HepG2 (cell line): ENCODE measurements around the gene LCE3B. TPM values are rescaled to one million over a fixed set of nuclear protein-coding genes. Genes with fewer than 3 reads are reported as not detected.

Source experiments
- ATAC-seq: fragments of 200-7000 bp; cut with Tn5 transposase; 3 replicates; pipeline ENCODE4 v1.9.1; 2020; ENCODE audit warnings: mild to moderate bottlenecking, moderate library complexity
- Bru-seq: library from RNA; stranded (reverse); fragments of 400-500 nt; gene quantifications from one replicate; lab custom pipeline; 2021; lab: Mats Ljungman, UMichigan
- BruChase-seq, 2 experiments: library from RNA; stranded (reverse); fragments of 400-500 nt; gene quantifications; one replicate each; lab custom pipeline; 2021; lab: Mats Ljungman, UMichigan
- BruUV-seq: library from RNA; stranded (reverse); fragments of 400-500 nt; replicated peaks from 2 replicates; lab custom pipeline; 2021; lab: Mats Ljungman, UMichigan
- CTCF ChIA-PET: fragments of 300-600 bp; formaldehyde crosslinking; extraction: SDS; loops from one replicate; lab custom pipeline; 2021; ENCODE audit warnings: low total read pairs, inconsistent platforms, low intra/inter-chr PET ratio; lab: Yijun Ruan, JAX
- POLR2A ChIA-PET: fragments of 350-600 bp; sonication (Branson Sonifier 250); formaldehyde crosslinking; loops from one replicate; lab custom pipeline; 2020; ENCODE audit warnings: antibody characterized with exemption, inconsistent platforms; lab: Yijun Ruan, JAX
- DNase-seq: peaks from one replicate; pipeline ENCODE4 v3.0.0-alpha.2; 2015; ENCODE audit warnings: low spot score
- FAIRE-seq: peaks from 3 replicates; lab custom pipeline; 2011; peaks lifted over from hg19 to GRCh38; lab: Jason Lieb, UNC
- H2AFZ ChIP-seq: one replicate; pipeline ENCODE4 v1.6.1; 2011; ENCODE audit warnings: low read length, inconsistent platforms
- H3K27ac ChIP-seq: fragments of 300-600 bp; 3 replicates; pipeline ENCODE4 v1.8.0; 2011; ENCODE audit warnings: mixed run types, mild to moderate bottlenecking, mixed read lengths, low read length, inconsistent platforms; ENCODE audit not compliant: insufficient read depth; ENCODE audit errors: extremely low read length
- H3K27me3 ChIP-seq, 2 experiments: fragments of 200-600 bp in 1 of 2; 2 replicates in 1 of 2; 3 replicates in 1 of 2; pipeline versions ENCODE4 v1.6.0 to v1.8.0; 2011; ENCODE audit warnings: low read length in 2 of 2, mild to moderate bottlenecking in 2 of 2, moderate library complexity in 2 of 2, inconsistent platforms in 1 of 2; ENCODE audit not compliant: insufficient read depth in 2 of 2, control insufficient read depth in 1 of 2
- H3K36me3 ChIP-seq, 2 experiments: fragments of 200-600 bp in 1 of 2; replicated peaks in 1 of 2; 2 replicates in 1 of 2; 3 replicates in 1 of 2; pipeline versions ENCODE4 v1.5.1 to v1.8.0; 2011; ENCODE audit warnings: low read length in 2 of 2, inconsistent platforms in 1 of 2; ENCODE audit not compliant: insufficient read depth in 2 of 2, control insufficient read depth in 1 of 2
- H3K4me1 ChIP-seq: 2 replicates; pipeline ENCODE4 v1.5.1; 2012; ENCODE audit warnings: low read length, inconsistent platforms; ENCODE audit not compliant: insufficient read depth
- H3K4me2 ChIP-seq: 2 replicates; pipeline ENCODE4 v1.6.0; 2011; ENCODE audit warnings: low read depth, low read length, inconsistent platforms
- H3K4me3 ChIP-seq, 3 experiments: fragments of 200-600 bp in 1 of 3; sonication (generic), shearing (Covaris generic) in 1 of 3; replicated peaks in 1 of 3; 2 replicates each; pipeline ENCODE4 v1.5.1; 2011 to 2016; ENCODE audit warnings: low read length in 3 of 3, inconsistent platforms in 2 of 3, low read depth in 2 of 3, mild to moderate bottlenecking in 2 of 3, control low read depth in 1 of 3, mixed read lengths in 1 of 3; ENCODE audit not compliant: insufficient read depth in 1 of 3
- H3K79me2 ChIP-seq: one replicate; pipeline ENCODE4 v1.6.1; 2011; ENCODE audit warnings: low read length, inconsistent platforms; ENCODE audit not compliant: insufficient read depth
- H3K9ac ChIP-seq: 2 replicates; pipeline ENCODE4 v1.6.0; 2011; ENCODE audit warnings: mild to moderate bottlenecking, low read depth, low read length, inconsistent platforms; ENCODE audit not compliant: insufficient read depth
- H3K9me3 ChIP-seq: 2 replicates; pipeline ENCODE4 v1.5.1; 2012; ENCODE audit warnings: mild to moderate bottlenecking, low read length
- H4K20me1 ChIP-seq: 2 replicates; pipeline ENCODE4 v1.6.0; 2011; ENCODE audit warnings: inconsistent platforms, mild to moderate bottlenecking, low read length, moderate library complexity; ENCODE audit not compliant: insufficient read depth
- ADNP ChIP-seq: sonication (generic); formaldehyde crosslinking; IDR thresholded peaks from 2 replicates; pipeline ENCODE4 v1.4.0; 2020; ENCODE audit warnings: missing genetic modification reagents
- AGO2 ChIP-seq: fragments of 200-400 bp; formaldehyde crosslinking; optimal IDR thresholded peaks from 2 replicates; pipeline ENCODE3; 2017; ENCODE audit warnings: mild to moderate bottlenecking, low read depth, low read length, moderate library complexity
- CBX2 ChIP-seq, 2 experiments: fragments of 200-600 bp in 1 of 2; sonication (generic); formaldehyde crosslinking in 1 of 2; IDR thresholded peaks; 2 replicates each; pipeline versions ENCODE4 v1.7.0 to v1.8.1; 2018 to 2022; ENCODE audit warnings: low read depth in 2 of 2, low read length in 1 of 2, mild to moderate bottlenecking in 1 of 2, missing genetic modification reagents in 1 of 2
- KDM1A ChIP-seq: IDR thresholded peaks from 2 replicates; pipeline ENCODE4 v1.6.1; 2016; ENCODE audit warnings: missing compliant biosample characterization
- MIXL1 ChIP-seq: IDR thresholded peaks from 2 replicates; pipeline ENCODE4 v1.6.1; 2016
- NR2F6 ChIP-seq, 2 experiments: IDR thresholded peaks; 2 replicates each; pipeline ENCODE4 v1.6.1; 2016; ENCODE audit warnings: antibody characterized with exemption in 1 of 2, mild to moderate bottlenecking in 1 of 2
- PPARG ChIP-seq: conservative IDR thresholded peaks from 2 replicates; pipeline ENCODE4 v1.6.1; 2016; ENCODE audit warnings: missing biosample characterization, missing genetic modification reagents
- SRSF9 ChIP-seq: fragments of 200-400 bp; formaldehyde crosslinking; IDR thresholded peaks from 2 replicates; pipeline ENCODE4 v1.6.1; 2018; ENCODE audit warnings: borderline replicate concordance, mild to moderate bottlenecking, low read depth, low read length; ENCODE audit not compliant: insufficient read depth, poor library complexity, severe bottlenecking
- STAG1 ChIP-seq: sonication (generic); formaldehyde crosslinking; IDR thresholded peaks from 2 replicates; pipeline ENCODE4 v1.4.0; 2020; ENCODE audit warnings: missing genetic modification reagents
- ZEB1 ChIP-seq: IDR thresholded peaks from 2 replicates; pipeline ENCODE4 v1.6.1; 2012; ENCODE audit warnings: mild to moderate bottlenecking, low read depth, inconsistent platforms; ENCODE audit not compliant: insufficient replicate concordance
- ZMYM3 ChIP-seq: sonication (generic); formaldehyde crosslinking; IDR thresholded peaks from 2 replicates; pipeline ENCODE4 v1.5.1; 2020; ENCODE audit warnings: mild to moderate bottlenecking, missing genetic modification reagents
- ZNF136 ChIP-seq: sonication (generic); formaldehyde crosslinking; IDR thresholded peaks from 2 replicates; pipeline ENCODE4 v1.8.1; 2022; ENCODE audit warnings: low read depth, mild to moderate bottlenecking, moderate library complexity, missing genetic modification reagents
- ZNF234 ChIP-seq: sonication (generic); formaldehyde crosslinking; conservative IDR thresholded peaks from 2 replicates; pipeline ENCODE4 v1.5.1; 2020; ENCODE audit warnings: mild to moderate bottlenecking, missing genetic modification reagents
- WGBS: methylation state at CpG from one replicate; pipeline ENCODE4 v1.1.6; 2017; ENCODE audit warnings: low lambda C conversion rate; 5-methylcytosine and 5-hydroxymethylcytosine counted together
- in situ Hi-C: cut with HindIII; loops from 2 replicates; pipeline ENCODE4 v1.10.0; 2017; ENCODE audit warnings: low pct_unique_long_range_greater_than_20kb; ENCODE audit not compliant: extremely low pct_ligation_motif_present
- intact Hi-C: fragments of 100-400 bp; cut with micrococcal nuclease; formaldehyde crosslinking; loops from one replicate; pipeline ENCODE4 v1.10.0; 2022; ENCODE audit not compliant: unreplicated experiment
- long read RNA-seq, 2 experiments: library from RNA in 1 of 2; library from polyadenylated mRNA in 1 of 2; stranded (forward) in 1 of 2; unstranded in 1 of 2; transcript quantifications; one replicate each; pipeline ENCODE4 v2.0.0, GENCODE V29; 2019 to 2022
- polyA minus RNA-seq, 3 experiments: library from RNA; depleted of rRNA, polyadenylated mRNA; stranded (reverse); fragments of >200 nt; gene quantifications; 2 replicates each; pipeline ENCODE4 v1.2.3, GENCODE V29; 2011; ENCODE audit warnings: low replicate concordance in 1 of 3
- polyA plus RNA-seq, 8 experiments: library from polyadenylated mRNA; depleted of rRNA in 3 of 8; stranded (reverse) in 7 of 8; unstranded in 1 of 8; fragments of >200 nt; fragmentation: Illumina TruSeq in 4 of 8; extraction: Trizol in 4 of 8; gene quantifications; 2 replicates each; pipeline versions ENCODE4 v1.2.1 to v1.2.3, GENCODE V29; 2011 to 2016; ENCODE audit warnings: low read depth in 4 of 8, missing spikeins in 1 of 8, mixed read lengths in 1 of 8; ENCODE audit not compliant: insufficient read depth in 1 of 8
- total RNA-seq, 5 experiments: library from RNA; depleted of rRNA; stranded (reverse); fragments of >200 nt; fragmentation: Illumina TruSeq; extraction: Trizol; gene quantifications; 2 replicates each; pipeline ENCODE4 v1.2.3, GENCODE V29; 2016; ENCODE audit warnings: low read depth in 1 of 5
- TF ChIP-seq, protein P1 (sequence below): sonication (generic); formaldehyde crosslinking; IDR thresholded peaks from 2 replicates; pipeline ENCODE4 v1.4.0; 2020; ENCODE audit warnings: mild to moderate bottlenecking, missing genetic modification reagents

Gene LCE3B, protein sequence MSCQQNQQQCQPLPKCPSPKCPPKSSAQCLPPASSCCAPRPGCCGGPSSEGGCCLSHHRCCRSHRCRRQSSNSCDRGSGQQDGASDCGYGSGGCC
- total RNA-seq (2016; rRNA removed; fragmentation: Illumina TruSeq; extraction: Trizol) (not detected in 2 replicates), polyA plus RNA-seq (2011; rRNA removed) (not detected in 2 replicates), polyA minus RNA-seq (2011; rRNA and poly(A)+ RNA removed; ENCODE audit: low replicate concordance) (not detected in 2 replicates), Bru-seq, nascent RNA (not detected), BruChase-seq, experiment 1, labeled RNA remaining after a 6-hour chase (not detected), BruChase-seq, experiment 2, labeled RNA remaining after a 2-hour chase (not detected)
- total RNA-seq (2016; cell fraction: cytosol; rRNA removed; fragmentation: Illumina TruSeq; extraction: Trizol; ENCODE audit: low read depth) = not detected in 2 replicates
- total RNA-seq (2016; cell fraction: insoluble cytoplasmic fraction; rRNA removed; fragmentation: Illumina TruSeq; extraction: Trizol) = not detected in 2 replicates
- total RNA-seq (2016; cell fraction: membrane; rRNA removed; fragmentation: Illumina TruSeq; extraction: Trizol) = not detected in 2 replicates
- total RNA-seq (2016; cell fraction: nucleus; rRNA removed; fragmentation: Illumina TruSeq; extraction: Trizol) = not detected in 2 replicates
- not detected in 2 replicates for polyA plus RNA-seq (2011; cell fraction: cytosol; rRNA removed)
- not detected in 2 replicates for polyA plus RNA-seq (2011; cell fraction: nucleus; rRNA removed)
- polyA plus RNA-seq (2012) = not detected in 2 replicates
- not detected in 2 replicates for polyA plus RNA-seq (2016; cell fraction: cytosol; fragmentation: Illumina TruSeq; extraction: Trizol; ENCODE audit: low read depth)
- polyA plus RNA-seq (2016; cell fraction: insoluble cytoplasmic fraction; fragmentation: Illumina TruSeq; extraction: Trizol; ENCODE audit: low read depth) = not detected in 2 replicates
- not detected in 2 replicates for polyA plus RNA-seq (2016; cell fraction: membrane; fragmentation: Illumina TruSeq; extraction: Trizol; ENCODE audit: low read depth)
- not detected in 2 replicates for polyA plus RNA-seq (2016; cell fraction: nucleus; fragmentation: Illumina TruSeq; extraction: Trizol; ENCODE audit: insufficient read depth, low read depth)
- polyA minus RNA-seq (2011; cell fraction: cytosol; rRNA and poly(A)+ RNA removed) = not detected in 2 replicates
- not detected in 2 replicates for polyA minus RNA-seq (2011; cell fraction: nucleus; rRNA and poly(A)+ RNA removed)
- long read RNA-seq, experiment 1 = 0 reads
- long read RNA-seq, experiment 2 = 0 reads

DNA sequence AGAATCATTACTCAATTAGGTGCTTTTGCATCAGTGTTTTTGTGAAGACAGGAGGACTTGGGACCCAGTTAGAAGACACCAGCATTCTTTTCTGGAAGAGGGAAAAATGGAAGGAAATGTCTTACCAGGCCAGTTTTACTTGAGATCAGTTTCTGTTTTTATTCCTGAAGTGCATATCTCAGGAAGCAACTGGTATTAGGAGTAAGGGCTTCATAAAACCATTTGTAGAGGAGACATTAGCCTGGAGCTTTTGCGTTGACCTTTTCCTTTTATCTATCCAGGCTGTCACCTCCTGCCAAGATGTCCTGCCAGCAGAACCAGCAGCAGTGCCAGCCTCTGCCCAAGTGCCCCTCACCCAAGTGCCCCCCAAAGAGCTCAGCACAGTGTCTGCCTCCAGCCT lies at the start of gene LCE3B:
Gene LCE3B, plus strand, starts transcription at position 301 of the 400 bp plus-strand sequence. Its CDS starts 0 bp downstream, at position 301.
- ChIA-PET CTCF (no interaction called here), POLR2A (no interaction called here)
- no peaks in the 10 kb centered on the region for H4K20me1 ChIP-seq
- no CpG with 5 or more reads among the region's 1 CpG for WGBS
- no peak for DNase-seq
- BruUV-seq = no TSS peak
- no peak for FAIRE-seq
- H3K36me3 ChIP-seq = no peaks in the 10 kb centered on the region
- in situ Hi-C loops = no loop called here
- no peak within 1 kb of the TSS for H2AFZ ChIP-seq
- H3K27ac ChIP-seq = no peak within 1 kb of the TSS
- H3K4me3 ChIP-seq = no peak within 1 kb of the TSS
- no peak within 1 kb of the TSS for H3K9ac ChIP-seq
- no peak for ATAC-seq
- intact Hi-C loops = no loop called here
- H3K27me3 ChIP-seq = no peaks in the 10 kb centered on the region
- H3K4me1 ChIP-seq = no peaks in the 10 kb centered on the region
- no peaks in the 10 kb centered on the region for H3K79me2 ChIP-seq
- TF ChIP-seq KDM1A (no peak), STAG1 (CRISPR knock-in tag) (no peak), ADNP (CRISPR knock-in tag) (no peak), ZNF234 (CRISPR knock-in tag) (no peak), CBX2 (IDR thresholded peaks at IDR 0.05; ENCODE audit: low read depth, low read length) (no peak), CBX2 (CRISPR knock-in tag; IDR thresholded peaks at IDR 0.05; ENCODE audit: low read depth) (no peak), ZMYM3 (CRISPR knock-in tag) (no peak), ZNF136 (CRISPR knock-in tag) (no peak), AGO2 (no peak), SRSF9 (no peak), NR2F6 (IDR thresholded peaks at IDR 0.05) (no peak), NR2F6 (CRISPR knock-in tag; IDR thresholded peaks at IDR 0.05) (no peak), MIXL1 (no peak), ZEB1 (no peak), PPARG (no peak)
- TF ChIP-seq, protein P1, sequence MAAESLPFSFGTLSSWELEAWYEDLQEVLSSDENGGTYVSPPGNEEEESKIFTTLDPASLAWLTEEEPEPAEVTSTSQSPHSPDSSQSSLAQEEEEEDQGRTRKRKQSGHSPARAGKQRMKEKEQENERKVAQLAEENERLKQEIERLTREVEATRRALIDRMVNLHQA (CRISPR knock-in tag) = no peak
- no peak within 1 kb of the TSS for H3K4me2 ChIP-seq
- no peaks in the 10 kb centered on the region for H3K9me3 ChIP-seq
